Ishikawa (cell line): ENCODE results near the gene SIGLEC6.

Experiments used
- CEBPB ChIP-seq: IDR thresholded peaks from 2 replicates; pipeline ENCODE4 v1.6.1; 2012
- CREB1 ChIP-seq: IDR thresholded peaks from 2 replicates; pipeline ENCODE4 v1.6.1; 2012; ENCODE audit warnings: low read depth
- EGR1 ChIP-seq: IDR thresholded peaks from 2 replicates; pipeline ENCODE4 v1.6.1; 2012
- EP300 ChIP-seq: IDR thresholded peaks from 2 replicates; pipeline ENCODE4 v1.6.1; 2012; ENCODE audit warnings: borderline replicate concordance
- FOXM1 ChIP-seq: IDR thresholded peaks from 2 replicates; pipeline ENCODE4 v1.6.1; 2012; ENCODE audit warnings: low read depth, borderline replicate concordance
- NFIC ChIP-seq: IDR thresholded peaks from 2 replicates; pipeline ENCODE4 v1.6.1; 2012
- RAD21 ChIP-seq: IDR thresholded peaks from 2 replicates; pipeline ENCODE4 v1.6.1; 2012; ENCODE audit warnings: low read depth
- TAF1 ChIP-seq: IDR thresholded peaks from 2 replicates; pipeline ENCODE4 v1.6.1; 2012; ENCODE audit warnings: low read depth, mild to moderate bottlenecking
- YY1 ChIP-seq: IDR thresholded peaks from 2 replicates; pipeline ENCODE4 v1.6.1; 2012; ENCODE audit warnings: low read depth
- TF ChIP-seq, protein P1 (sequence below): IDR thresholded peaks from 2 replicates; pipeline ENCODE4 v1.6.1; 2012; ENCODE audit warnings: low read depth, mild to moderate bottlenecking
- TF ChIP-seq, protein P2 (sequence below): IDR thresholded peaks from 2 replicates; pipeline ENCODE4 v1.6.1; 2012
- TF ChIP-seq, protein P3 (sequence below): IDR thresholded peaks from 2 replicates; pipeline ENCODE4 v1.6.1; 2012

DNA sequence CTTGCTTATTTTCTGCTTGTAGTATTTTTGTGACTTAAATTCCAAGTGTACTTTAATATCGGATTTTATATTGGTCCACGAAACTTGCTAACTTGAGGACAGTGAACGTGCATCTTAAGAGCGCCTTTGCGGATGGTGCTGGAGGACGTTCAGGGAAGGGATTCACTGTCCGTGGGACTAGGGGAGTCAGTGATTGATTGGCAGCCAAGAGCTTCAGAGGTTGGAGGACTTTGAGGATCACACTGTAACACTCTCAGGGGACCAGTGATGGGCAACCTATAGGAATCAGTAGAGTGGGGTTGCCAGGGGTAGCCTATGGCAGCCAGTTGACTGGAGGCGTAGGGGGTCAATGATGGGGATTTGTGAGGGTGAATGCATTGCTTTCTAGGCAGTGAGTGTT lies 40.1 kb upstream of the SIGLEC6 start:
- TF ChIP-seq, protein P1, sequence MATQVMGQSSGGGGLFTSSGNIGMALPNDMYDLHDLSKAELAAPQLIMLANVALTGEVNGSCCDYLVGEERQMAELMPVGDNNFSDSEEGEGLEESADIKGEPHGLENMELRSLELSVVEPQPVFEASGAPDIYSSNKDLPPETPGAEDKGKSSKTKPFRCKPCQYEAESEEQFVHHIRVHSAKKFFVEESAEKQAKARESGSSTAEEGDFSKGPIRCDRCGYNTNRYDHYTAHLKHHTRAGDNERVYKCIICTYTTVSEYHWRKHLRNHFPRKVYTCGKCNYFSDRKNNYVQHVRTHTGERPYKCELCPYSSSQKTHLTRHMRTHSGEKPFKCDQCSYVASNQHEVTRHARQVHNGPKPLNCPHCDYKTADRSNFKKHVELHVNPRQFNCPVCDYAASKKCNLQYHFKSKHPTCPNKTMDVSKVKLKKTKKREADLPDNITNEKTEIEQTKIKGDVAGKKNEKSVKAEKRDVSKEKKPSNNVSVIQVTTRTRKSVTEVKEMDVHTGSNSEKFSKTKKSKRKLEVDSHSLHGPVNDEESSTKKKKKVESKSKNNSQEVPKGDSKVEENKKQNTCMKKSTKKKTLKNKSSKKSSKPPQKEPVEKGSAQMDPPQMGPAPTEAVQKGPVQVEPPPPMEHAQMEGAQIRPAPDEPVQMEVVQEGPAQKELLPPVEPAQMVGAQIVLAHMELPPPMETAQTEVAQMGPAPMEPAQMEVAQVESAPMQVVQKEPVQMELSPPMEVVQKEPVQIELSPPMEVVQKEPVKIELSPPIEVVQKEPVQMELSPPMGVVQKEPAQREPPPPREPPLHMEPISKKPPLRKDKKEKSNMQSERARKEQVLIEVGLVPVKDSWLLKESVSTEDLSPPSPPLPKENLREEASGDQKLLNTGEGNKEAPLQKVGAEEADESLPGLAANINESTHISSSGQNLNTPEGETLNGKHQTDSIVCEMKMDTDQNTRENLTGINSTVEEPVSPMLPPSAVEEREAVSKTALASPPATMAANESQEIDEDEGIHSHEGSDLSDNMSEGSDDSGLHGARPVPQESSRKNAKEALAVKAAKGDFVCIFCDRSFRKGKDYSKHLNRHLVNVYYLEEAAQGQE: no peak
- TF ChIP-seq CEBPB: no peak
- no peak for TF ChIP-seq FOXM1
- TF ChIP-seq CREB1: no peak
- TF ChIP-seq, protein P2, sequence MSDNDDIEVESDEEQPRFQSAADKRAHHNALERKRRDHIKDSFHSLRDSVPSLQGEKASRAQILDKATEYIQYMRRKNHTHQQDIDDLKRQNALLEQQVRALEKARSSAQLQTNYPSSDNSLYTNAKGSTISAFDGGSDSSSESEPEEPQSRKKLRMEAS: no peak
- no peak for TF ChIP-seq RAD21
- TF ChIP-seq, protein P3, sequence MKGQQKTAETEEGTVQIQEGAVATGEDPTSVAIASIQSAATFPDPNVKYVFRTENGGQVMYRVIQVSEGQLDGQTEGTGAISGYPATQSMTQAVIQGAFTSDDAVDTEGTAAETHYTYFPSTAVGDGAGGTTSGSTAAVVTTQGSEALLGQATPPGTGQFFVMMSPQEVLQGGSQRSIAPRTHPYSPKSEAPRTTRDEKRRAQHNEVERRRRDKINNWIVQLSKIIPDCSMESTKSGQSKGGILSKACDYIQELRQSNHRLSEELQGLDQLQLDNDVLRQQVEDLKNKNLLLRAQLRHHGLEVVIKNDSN: no peak
- TF ChIP-seq NFIC: no peak
- no peak for TF ChIP-seq YY1
- TF ChIP-seq EP300: no peak
- TF ChIP-seq TAF1: no peak
- no peak for TF ChIP-seq EGR1
